AG04449 (cell line): Measurements from ENCODE around the gene HACD1.

Experiments used
- CTCF ChIA-PET: fragments of 350-600 bp; formaldehyde crosslinking; extraction: SDS; loops from one replicate; lab custom pipeline; 2021; ENCODE audit warnings: antibody characterized with exemption; lab: Yijun Ruan, JAX
- POLR2A ChIA-PET: fragments of 400-600, 350-600 bp; formaldehyde crosslinking; extraction: SDS; loops from one replicate; lab custom pipeline; 2020; ENCODE audit warnings: antibody characterized with exemption, inconsistent platforms; lab: Yijun Ruan, JAX
- DNase-seq: peaks from one replicate; pipeline ENCODE4 v3.0.0-alpha.2; 2010; ENCODE audit warnings: low read depth, low spot score
- H3K4me3 ChIP-seq: 2 replicates; pipeline ENCODE4 v1.5.1; 2011; ENCODE audit warnings: low read depth, mild to moderate bottlenecking, control low read depth, low read length
- CTCF ChIP-seq: IDR thresholded peaks from one replicate; pipeline ENCODE4 v1.5.1; 2011; ENCODE audit warnings: mild to moderate bottlenecking, moderate library complexity, low read length, control low read depth, inconsistent platforms; ENCODE audit not compliant: insufficient read depth; ENCODE audit errors: missing control alignments

Gene HACD1

GRCh38 chr10:17617031-17617911, at the start of gene HACD1:
HACD1 (minus strand) TSS chr10:17617374; CDS start chr10:17617339, 35 bp downstream.
- peak; percentile 49 for TF ChIP-seq CTCF
- peak within 1 kb of the TSS; percentile 74 for H3K4me3 ChIP-seq
- ChIA-PET POLR2A (interaction anchor here (0.6 to 3.0 kb wide), 6 partner anchors 12 to 985 kb away, joined by 3 to 30 read pairs (median 3); partner anchors contain the start of genes RSU1 and STAM), CTCF (interaction anchor here (0.6 to 2.4 kb wide), 16 partner anchors 9 to 257 kb away, joined by 3 to 13 read pairs (median 4); partner anchors contain the start of gene STAM)
- no peak for DNase-seq

GRCh38 chr10:17665747-17666146, 48.6 kb upstream of the HACD1 start:
- CTCF ChIA-PET, result no interaction called here
- TF ChIP-seq CTCF, result no peak
- no peak overlapping the region for H3K4me3 ChIP-seq
- POLR2A ChIA-PET, result interaction anchor here (1.0 kb wide), 1 partner anchor 21 kb away, joined by 4 read pairs; the partner anchor contains the start of gene STAM
- peak; percentile 78 for DNase-seq

DNA sequence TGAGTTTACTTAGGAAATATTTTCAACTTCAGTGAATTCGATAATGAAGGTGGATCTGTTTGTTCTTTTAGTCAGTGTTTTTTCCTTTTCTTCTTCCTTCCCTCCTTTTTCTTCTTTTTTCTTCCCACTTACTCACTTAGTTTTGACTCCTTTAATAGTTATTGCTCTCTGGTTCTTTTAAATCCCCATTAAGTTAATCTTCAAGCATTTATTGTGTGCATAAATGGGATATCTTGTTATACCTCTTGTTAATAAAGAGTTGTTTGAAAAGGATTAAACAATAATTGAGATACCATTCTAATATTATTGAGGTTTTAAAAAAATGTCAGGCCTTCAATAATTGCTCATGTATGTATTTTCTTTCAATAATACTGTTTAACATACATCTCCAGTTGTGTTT, 46.3 kb upstream of the HACD1 start:
- no peak for DNase-seq
- no peak for TF ChIP-seq CTCF
- CTCF ChIA-PET, result interaction anchor here (1.1 kb wide), 1 partner anchor 8 kb away, joined by 3 read pairs; no protein-coding TSS in a partner anchor
- POLR2A ChIA-PET, result interaction anchor here (0.9 kb wide), 1 partner anchor 47 kb away, joined by 3 read pairs; no protein-coding TSS in a partner anchor
- no peak overlapping the region for H3K4me3 ChIP-seq

DNA sequence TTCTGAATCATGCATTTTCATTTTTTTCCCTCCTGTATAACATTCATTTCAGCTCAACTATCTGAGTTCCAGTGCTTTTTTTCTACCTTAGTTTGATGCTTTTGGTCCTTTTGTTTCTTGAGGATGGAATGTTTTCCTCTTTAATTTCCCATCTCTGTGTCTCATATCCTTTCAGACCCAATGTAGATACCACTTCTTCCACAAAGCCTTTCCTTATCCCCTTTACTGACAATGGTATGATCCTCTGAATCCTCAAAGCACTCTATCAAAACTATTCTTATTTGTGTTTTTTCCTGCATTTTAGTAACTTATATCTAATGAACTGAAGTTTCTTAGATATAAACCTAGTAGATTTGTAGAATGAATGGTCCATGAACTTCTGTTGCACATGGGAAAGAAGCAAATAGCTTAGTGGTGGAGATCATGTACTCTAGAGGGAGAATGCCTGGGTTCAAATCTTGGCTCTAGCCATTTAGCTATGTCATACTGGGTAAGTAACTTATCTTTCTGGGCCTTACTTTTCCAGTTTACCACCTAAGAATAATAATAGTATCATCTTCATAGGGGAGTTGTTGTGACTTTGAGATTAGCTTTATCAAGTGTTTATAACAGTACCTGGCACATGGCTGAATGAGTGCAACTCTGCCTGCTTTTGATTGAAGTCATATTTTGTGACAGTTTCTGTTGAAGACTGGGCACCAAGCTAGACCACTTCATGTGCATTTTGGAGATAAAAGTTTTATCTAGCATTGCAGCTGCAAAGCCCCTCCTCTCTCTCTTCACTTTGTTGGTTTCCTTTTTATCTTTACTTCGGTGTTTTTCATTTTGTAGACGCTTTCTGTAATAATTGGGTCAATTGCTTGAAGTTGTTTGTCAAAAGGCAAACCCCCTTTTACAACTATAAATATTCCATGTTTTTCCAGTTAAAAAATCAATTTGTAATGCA, 45.3 kb upstream of the HACD1 start:
- ChIA-PET POLR2A (interaction anchor here (0.9 to 1.3 kb wide), 2 partner anchors 19 to 46 kb away, joined by 3 read pairs; partner anchors contain the start of gene STAM), CTCF (interaction anchor here (1.1 to 1.8 kb wide), 4 partner anchors 8 to 17 kb away, joined by 3 to 7 read pairs (median 3); no protein-coding TSS in a partner anchor)
- TF ChIP-seq CTCF, result no peak
- no peak for DNase-seq
- no peak overlapping the region for H3K4me3 ChIP-seq

GRCh38 chr10:17661510-17661909, 44.3 kb upstream of the HACD1 start:
- CTCF ChIA-PET, result interaction anchor here (1.0 to 1.8 kb wide), 5 partner anchors 9 to 27 kb away, joined by 3 to 7 read pairs (median 3); no protein-coding TSS in a partner anchor
- no peak overlapping the region for H3K4me3 ChIP-seq
- DNase-seq, result no peak
- TF ChIP-seq CTCF, result no peak
- POLR2A ChIA-PET, result no interaction called here
